HK-2 (cell line): ENCODE results near the gene ASB16.
"Not testable (repeated sequence)": the region's sequence is repeated elsewhere in the genome, so short reads cannot be mapped to it uniquely, and the experiment has no call there.

Experiments
- DNase-seq: peaks from one replicate; pipeline ENCODE4 v3.0.0-alpha.2; 2018; ENCODE audit not compliant: unreplicated experiment

ASB16 gene

DNA sequence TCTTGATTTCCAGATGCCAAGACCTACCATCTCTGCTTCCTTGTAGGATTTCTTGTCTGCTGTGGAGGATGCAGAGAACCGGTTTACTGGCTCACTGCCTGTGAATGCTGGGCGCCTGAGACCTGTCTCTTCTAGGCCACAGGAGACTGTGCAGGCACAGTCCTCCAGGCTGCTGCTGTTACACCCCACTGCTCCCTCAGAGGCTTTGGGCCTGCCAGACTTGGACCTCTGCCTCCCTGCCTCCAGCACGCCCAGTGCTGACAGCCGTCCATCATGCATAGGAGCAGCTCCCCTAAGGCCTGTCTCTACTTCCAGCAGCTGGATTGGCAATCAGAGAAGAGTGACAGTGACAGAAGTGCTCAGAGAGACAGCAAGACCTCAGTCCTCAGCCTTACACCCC is 22.7 kb upstream of the ASB16 start:
- no peak for DNase-seq

DNA sequence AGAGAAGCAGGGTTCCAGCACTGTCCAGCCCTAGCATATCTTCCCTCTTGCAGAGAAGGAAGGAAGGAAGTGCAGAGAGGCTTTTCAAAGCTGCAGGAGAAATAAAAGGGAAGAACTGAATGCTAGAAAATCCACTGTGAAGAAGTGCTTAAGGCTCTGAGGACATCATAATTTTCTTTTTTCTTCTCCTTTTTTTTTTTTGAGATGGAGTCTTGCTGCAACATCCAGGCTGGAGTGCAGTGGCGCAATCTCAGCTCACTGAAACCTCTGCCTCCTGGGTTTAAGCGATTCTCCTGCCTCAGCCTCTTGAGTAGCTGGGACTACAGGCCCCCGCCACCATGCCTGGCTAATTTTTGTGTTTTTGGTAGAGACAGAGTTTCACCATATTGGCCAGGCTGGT is 21.4 kb upstream of the ASB16 start:
- not testable (repeated sequence) for DNase-seq

DNA sequence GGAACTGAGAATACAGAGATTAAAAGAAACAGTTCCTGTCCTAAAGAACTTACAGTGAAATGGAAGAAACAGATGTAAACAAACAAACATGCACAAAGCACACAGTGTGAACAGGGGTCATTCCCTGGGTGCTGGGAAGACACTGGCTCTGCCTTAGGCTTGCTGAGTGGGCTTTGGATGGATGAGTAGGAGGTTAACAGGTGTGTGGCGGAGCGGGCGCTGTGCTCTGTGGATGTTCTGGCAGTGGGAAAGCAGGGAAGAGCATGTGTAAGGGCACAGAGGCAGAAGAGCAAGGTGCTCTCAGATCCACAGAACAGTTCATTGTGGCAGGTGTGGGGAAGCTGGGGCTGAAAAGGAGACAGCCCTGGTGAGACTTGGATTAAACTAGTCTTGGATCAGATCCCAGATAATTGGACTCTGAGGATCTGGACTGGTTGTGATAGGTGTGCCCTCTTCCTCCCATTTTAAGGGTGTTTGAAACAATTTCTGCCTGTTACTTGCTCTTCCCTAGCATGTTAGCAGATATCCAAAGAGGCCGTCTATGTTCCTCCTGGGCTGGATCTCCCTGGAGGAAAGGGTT is 20.7 kb upstream of the ASB16 start:
- no peak for DNase-seq

DNA sequence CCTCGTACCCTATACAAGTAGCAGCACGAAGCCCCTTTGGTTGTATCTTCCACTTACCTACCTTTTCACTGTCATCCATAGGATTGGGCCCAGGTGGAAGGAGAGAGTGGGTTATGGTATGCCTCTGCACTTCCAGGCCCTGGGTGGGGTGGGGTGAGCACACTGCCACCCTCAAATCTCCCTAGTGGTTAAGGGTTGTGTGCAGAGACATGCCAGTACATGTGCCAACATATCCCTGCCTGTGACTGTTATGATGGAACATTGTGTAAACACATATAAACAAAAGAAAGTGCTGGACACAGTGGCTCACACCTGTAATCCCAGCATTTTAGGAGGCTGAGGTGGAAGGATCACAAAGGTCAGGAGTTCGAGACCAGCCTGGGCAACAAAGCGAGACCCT is 17.6 kb upstream of the ASB16 start:
- DNase-seq: no peak

DNA sequence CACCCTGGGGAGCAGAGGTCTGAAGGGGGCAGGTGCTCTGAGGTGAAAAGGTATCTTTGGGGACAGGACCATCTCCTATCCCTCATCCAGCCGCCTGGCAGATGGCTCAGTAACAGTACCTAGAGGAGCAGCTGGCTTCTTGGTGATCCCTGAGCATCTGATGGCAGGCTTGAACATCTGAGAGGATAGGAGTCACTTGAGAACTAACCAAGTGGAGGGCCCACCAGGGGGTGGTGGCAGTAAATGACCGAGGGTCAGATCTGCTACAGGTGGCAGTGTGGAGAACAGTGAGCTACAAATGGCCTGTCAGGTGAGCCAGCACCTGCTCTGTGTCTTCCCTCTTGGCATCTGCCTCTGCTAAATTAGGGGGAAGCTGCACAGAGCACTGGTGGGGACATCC is 15.0 kb upstream of the ASB16 start:
- DNase-seq: no peak

DNA sequence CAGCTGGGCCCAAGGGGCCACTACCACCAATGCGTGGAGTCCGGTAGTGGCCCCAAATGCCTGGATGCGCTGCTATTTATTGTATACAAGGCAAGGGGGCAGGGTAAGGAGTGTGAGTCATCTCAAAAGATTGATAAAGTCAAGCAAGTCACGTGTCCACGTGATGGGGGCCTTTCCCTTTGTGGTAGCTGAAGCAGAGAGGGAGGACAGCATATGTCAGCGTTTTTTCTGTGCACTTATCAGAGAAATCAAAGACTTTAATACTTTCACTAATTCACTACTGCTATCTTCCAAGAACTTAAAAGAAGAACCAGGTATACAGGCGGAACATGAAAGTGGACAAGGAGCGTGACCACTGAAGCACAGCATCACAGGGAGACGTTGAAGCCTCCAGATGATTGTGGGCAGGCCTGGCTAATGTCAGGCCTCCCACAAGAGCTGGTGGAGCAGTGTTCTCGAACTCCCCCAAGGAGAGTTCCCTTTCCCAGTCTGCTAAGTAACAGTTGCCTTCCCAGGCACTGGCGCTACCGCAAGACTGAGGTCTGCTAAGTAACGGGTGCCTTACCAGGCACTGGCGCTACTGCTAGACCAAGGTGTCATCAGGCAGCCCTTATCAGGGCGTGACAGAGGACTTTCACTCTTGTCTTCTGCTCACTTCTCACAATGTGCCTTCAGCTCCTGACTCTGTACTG is 10.8 kb upstream of the ASB16 start:
- no peak for DNase-seq

DNA sequence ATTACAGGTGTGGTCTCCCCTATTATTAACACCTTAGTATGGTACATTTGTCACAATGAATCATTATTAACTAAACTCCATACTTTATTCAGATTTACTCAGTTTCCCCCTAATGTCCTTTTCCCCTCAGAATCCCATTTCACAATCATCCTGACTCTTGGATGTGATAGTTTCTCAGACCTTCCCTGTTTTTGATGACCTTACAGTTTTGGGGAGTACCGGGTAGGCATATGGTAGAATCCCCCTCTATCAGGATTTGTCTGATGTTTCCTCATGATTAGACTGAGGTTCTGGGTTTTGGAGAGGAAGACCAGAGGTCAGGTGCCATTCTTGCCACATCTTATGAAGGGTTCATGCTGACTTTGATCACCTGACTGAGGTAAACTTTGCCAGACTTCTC is 6.0 kb upstream of the ASB16 start:
- DNase-seq: no peak

DNA sequence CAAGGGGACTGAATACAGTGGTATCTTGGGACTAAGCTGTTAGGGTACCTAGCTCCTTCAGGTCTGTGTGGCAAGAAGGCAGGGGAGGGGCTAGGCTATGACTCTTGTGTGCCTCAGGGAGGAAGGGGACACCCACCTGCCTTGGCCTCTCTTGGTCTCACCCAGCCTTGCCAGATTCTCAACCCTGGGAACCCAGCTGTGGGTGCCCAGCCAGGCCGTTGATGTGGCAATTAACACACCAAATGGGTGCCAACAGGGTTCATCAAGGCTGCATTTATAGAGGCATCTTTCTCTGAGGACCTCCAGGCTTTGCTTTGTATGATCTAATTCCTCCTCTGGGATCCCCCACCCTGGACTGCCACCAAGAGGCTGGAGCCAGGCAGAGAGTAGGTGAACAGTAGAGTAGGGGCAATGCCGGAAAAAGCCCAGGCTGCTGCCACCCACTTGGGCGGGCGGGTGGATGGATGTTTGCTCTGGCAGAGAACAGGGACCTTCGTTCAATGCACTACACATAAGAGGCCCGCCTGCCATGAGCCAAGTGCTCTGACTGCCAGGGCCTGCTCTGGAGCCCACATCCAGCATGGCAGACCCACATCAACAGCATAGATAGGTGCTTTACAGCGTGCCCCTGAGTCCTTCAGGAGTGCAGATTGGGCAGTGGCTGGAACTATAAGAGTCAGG is 3.2 kb upstream of the ASB16 start:
- no peak for DNase-seq

DNA sequence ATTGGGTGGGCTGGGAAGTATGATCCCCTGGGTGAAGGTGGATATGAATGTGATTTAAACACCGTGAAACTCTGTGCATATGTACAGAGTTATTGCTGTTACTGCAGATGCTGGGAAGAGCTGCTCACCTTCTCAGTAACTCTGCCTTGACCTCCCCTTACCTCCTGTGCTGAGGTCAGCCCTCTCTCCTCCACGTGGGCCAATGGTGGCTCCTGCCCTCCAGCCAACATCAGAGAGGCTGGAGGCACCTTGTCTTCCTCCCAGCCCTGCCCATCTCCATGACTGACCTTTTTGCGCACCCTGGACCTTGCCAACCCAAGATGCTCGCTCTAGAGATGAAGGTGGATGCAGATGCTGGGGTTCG is 387 bp upstream of the ASB16 start:
- DNase-seq: no peak

DNA sequence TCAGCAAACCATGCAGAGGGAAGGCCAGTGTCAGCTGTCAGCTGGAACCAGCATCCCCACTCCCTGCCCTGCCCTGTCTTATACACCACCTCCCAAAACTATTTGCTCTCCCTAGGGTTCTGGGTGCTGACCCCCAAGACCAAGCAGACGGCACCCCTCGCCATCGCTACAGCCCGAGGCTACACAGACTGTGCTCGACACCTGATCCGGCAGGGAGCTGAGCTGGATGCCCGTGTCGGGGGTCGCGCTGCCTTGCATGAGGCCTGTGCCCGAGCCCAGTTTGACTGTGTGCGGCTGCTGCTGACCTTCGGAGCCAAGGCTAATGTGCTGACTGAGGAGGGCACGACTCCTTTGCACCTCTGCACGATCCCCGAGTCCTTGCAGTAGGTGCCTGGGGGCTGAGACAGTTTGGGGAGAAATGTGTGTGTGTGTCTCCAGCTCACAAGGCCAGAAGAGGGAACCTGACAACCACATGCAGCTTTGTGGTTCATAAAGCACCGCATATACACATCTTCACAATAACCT is 1.5 kb downstream of the ASB16 start:
- no peak for DNase-seq

DNA sequence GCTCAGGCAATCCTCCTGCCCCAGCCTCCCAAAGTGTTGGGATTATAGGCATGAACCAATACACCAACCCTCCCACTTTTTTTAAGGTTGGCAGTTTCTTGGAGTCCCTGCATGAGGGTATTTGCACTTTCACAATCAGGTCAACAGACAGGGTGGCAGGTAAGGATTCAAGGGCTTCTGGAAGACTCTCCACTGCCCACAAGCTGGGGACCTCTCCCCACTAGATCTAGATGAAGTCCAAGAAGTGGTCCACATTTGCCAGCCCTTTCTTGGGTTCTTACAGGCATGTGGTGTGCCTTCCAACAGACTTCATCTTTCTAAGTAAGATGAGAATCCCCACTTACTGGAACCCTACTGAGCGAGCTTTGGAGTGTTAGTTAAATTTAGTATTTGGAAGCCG is 3.9 kb downstream of the ASB16 start:
- no peak for DNase-seq

DNA sequence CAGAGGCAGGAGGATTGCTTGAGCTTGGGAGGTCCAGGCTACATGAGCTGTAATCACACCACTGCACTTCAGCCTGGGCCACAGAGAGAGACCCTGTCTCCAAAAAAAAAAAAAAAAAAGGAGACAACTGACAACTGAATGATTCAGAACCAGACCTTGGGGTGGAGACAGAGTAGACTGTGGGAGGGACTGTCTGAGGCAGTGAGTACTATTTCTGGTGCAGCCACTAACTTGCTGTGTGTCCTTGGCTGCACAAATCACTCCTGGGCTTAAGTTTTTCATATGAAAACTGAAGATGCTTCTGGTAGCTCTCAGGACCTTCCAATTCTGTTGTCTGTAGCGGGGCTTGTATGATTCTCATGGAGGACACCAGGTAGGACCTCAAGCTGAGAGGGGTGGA is 5.8 kb downstream of the ASB16 start:
- DNase-seq: no peak

DNA sequence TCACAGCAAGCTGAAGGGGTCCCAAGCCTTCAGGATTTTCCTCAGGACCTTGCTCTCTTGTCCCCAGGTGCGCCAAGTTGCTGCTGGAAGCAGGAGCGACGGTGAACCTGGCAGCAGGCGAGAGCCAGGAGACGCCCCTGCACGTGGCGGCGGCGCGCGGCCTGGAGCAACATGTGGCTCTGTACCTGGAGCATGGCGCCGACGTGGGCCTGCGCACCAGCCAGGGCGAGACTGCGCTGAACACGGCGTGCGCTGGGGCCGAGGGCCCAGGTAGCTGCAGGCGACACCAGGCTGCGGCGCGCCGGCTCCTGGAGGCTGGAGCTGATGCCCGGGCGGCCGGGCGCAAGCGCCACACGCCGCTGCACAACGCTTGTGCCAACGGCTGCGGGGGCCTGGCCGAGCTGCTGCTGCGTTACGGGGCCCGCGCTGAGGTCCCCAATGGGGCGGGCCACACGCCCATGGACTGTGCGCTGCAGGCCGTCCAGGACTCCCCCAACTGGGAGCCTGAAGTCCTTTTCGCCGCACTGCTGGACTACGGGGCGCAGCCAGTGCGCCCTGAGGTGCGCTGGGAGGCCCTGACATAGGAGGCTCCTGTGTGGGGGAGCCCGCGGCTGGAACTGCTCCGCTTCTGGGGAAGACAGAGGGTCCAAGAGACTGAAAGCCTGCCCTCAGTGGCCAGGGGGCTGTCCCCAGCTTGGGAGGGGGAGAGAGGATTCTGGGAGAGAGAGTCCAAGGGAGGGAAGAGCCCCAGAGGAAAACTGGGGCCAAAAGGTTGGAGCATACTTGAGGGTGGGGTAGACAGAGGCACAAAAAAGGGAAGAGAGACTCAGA is 6.4 kb downstream of the ASB16 start:
- DNase-seq: no peak

DNA sequence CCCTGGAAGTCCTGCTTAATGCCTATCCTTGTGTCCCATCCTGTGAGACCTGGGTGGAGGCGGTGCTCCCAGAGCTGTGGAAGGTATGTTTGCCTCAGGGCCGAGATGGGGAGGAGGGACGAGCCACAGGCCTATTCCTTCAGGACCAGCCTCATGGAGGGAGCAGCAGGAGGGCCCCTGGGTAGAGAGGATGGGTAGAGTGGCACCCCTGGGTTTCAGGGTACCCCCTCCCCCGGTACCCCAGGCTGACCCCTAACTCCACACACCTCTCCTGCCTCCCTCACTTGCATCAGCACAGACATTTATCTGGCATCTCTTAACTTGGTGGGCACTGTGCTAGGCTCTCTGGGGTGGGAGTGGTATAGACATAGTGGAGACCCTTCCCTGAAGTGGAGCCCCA is 7.1 kb downstream of the ASB16 start:
- no peak for DNase-seq

DNA sequence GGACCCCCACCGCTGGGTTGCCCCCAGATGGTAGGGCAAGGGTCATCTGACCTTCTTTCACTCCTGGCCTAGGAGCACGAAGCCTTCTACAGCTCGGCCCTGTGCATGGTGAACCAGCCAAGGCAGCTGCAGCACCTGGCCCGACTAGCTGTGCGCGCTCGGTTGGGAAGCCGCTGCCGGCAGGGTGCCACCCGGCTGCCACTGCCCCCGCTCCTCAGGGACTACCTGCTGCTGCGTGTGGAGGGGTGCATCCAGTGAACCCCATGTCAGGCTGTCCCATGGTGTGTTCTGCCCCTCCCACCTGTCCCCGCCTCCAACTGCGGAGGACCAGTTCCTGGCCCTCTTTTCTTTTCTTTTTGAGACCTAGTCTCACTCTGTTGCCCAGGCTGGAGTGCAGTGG is 7.6 kb downstream of the ASB16 start:
- DNase-seq: no peak

DNA sequence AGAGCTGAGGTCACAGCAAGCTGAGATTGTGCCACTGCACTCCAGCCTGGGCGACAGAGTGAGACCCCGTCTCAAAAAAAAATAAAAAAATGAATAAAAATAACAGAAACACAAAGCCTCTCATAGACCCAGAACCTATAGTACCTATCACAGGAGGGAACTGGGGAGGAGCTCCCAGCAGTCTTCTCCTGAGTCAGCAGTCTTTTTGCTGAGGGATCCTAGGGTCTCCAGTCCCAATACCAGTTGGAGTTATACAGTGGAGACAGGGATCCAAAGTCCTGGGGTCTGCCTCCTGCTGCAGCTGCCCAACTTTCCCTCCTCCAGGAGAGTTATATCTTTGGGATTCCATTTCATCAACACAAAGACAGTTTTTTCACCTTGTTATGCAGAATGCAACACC is 12.5 kb downstream of the ASB16 start:
- DNase-seq: no peak

DNA sequence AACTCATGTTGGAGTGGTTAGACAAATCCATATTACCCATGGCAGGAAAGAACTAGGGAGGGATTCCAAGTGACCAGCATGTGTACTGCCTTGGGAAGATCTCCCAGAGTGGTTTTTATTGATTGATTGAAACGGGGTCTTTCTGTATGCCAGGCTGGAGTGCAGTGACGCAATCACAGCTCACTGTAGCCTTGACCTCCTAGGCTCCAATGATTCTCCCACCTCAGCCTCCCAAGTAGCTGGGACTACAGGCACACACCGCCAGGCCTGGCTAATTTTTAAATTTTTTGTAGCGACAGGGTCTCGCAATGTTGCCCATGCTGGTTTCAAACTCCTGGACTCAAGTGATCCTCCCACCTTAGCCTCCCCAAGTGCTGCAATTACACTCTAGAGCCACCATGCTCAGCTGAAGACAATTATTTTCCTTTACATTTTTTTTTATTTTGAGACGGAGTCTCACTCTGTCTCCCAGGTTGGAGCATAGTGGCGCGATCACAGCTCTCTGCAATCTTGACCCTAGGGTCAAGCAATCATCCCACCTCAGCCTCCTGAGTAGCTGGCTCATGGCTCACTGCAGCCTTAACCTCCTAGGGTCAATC is 13.8 kb downstream of the ASB16 start:
- DNase-seq: no peak

DNA sequence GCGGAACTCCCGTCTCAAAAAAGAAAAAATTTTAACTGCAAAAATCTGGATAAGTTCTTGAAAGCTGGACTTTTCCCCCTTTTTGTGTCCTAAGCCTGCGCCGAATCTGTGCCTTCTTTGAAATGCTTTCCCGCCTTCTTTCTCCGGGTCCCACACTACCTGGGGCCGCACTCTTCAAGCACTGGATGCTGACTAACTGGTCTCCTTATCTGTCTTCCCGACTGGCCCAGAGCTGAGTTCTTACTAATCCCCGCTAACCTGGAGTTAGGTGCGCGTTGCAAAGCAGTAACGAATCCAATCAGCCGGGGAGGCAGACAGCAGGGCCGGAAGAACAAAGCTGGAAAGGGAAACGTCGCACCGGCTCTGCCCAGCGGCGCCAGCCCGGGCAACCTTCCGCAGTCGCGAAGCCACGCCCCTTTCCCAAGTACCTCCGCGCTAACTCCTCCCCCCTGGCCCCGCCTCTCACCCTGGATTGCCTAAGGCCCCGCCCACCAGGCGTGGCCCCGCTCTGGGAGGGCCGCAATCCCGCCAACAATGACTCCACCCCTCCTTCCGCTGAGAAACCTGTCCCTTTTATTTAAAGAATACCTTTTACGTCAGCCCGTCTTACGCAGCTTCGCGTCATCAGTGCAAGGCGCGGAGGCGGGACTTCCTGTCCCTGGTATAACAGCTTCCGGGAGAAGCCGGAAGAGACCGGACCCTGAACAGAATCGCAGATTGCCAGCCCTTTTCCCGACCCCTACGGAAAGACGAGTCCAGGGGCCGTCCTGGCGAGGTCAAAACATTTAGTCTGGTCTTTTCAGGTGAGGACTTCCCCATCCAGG is 16.0 kb downstream of the ASB16 start, which contains the start of gene TMUB2:
Gene TMUB2 (plus strand): TSS at position 666 of the 824 bp plus-strand sequence. CDS start 737 bp downstream, outside the sequence.
- peak; percentile 99 for DNase-seq

DNA sequence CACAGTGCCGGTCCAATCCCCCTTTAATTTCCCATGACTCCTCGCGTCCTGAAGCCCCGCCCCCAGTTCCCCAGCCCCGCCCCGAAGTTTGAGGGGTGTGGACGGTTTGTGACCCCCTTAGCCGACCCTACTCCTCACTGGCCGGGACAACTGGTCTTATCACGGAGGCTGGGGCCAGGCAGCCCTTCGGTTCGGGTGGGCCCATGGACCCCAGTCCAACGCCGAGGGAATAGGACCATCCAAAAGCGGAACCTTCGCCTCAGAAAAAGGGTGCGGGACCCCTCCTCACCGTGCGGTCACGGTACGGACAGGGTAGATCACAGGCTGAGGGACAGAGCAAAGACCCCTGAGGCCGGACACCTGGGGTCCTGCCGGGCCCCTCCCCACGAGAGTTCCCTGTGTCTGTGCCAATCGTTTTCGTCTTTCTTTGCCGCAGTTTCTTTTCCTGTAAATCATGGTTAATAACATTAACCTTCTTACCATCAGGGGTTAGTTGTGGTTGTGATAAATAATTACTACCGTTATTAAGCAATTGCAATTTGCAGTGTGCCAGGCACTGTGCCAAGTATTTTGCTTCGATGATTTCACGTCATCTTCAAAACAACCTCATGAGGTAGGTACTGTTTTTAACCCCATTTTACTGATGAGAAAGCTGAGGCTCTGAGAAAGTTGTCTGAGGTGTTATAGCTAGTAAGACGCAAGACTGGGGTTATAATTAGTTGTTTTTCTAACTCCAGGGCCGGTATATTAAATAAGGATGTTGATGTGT is 16.8 kb downstream of the ASB16 start:
- no peak for DNase-seq
